Measurements from ENCODE around the gene TRIM59. TPM values are rescaled to one million over a fixed set of nuclear protein-coding genes. Genes with fewer than 3 reads are reported as not detected.

TRIM59 gene
- total RNA-seq, 1 experiment from 2014 or later, result 20.8 TPM

GRCh38 chr3:160478338-160478737 lies 28.8 kb upstream of the TRIM59 start:
- H3K36me3 Mint-ChIP-seq (ENCODE audit: insufficient read depth, unreplicated experiment), result no peaks in the 10 kb centered on the region
- CTCF ChIA-PET, result no interaction called here
- no peak overlapping the region for H3K4me3 Mint-ChIP-seq (ENCODE audit: low read depth, unreplicated experiment)
- H3K27ac Mint-ChIP-seq (ENCODE audit: unreplicated experiment), result no peak overlapping the region
- no peaks in the 10 kb centered on the region for H3K27me3 Mint-ChIP-seq (ENCODE audit: unreplicated experiment)
- no peaks in the 10 kb centered on the region for H3K9me3 Mint-ChIP-seq (ENCODE audit: low read depth, unreplicated experiment)
- intact Hi-C loops (cut with micrococcal nuclease; ENCODE audit: unreplicated experiment), result no loop called here
- no peak for DNase-seq
- H3K4me1 Mint-ChIP-seq (ENCODE audit: low read depth, unreplicated experiment), result no peaks in the 10 kb centered on the region
- TF ChIP-seq CTCF (IDR thresholded peaks at IDR 0.05; ENCODE audit: unreplicated experiment), result no peak
- BruUV-seq (replicated peaks), result no TSS peak

DNA sequence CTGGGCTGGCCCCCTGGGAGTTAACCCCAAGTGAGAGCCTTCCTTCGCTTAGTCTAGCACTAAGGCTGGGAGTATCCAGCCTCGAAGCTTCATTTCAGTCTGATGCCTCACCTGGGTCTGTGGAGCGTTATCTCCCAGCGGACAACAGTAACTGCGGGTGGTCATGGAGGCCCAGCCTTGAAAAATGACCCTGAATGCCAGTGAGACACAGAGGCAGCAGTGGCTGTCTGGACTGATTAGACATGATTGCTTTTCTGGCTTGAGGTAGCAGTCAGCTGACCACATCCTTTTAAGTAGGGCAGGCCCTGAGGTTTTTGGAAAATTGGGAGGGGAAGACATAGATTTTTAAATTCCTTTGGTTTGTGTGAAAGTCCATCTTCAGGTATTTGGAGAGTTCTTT lies 28.2 kb upstream of the TRIM59 start:
- CTCF ChIA-PET, result interaction anchor here (1.0 kb wide), 1 partner anchor 18 kb away, joined by 4 read pairs; no protein-coding TSS in a partner anchor
- H3K9me3 Mint-ChIP-seq (ENCODE audit: low read depth, unreplicated experiment), result no peaks in the 10 kb centered on the region
- H3K36me3 Mint-ChIP-seq (ENCODE audit: insufficient read depth, unreplicated experiment), result no peaks in the 10 kb centered on the region
- H3K4me3 Mint-ChIP-seq (ENCODE audit: low read depth, unreplicated experiment), result no peak overlapping the region
- BruUV-seq (replicated peaks), result no TSS peak
- H3K4me1 Mint-ChIP-seq (ENCODE audit: low read depth, unreplicated experiment), result no peaks in the 10 kb centered on the region
- intact Hi-C loops (cut with micrococcal nuclease; ENCODE audit: unreplicated experiment), result no loop called here
- TF ChIP-seq CTCF (IDR thresholded peaks at IDR 0.05; ENCODE audit: unreplicated experiment), result no peak
- DNase-seq, result no peak
- no peaks in the 10 kb centered on the region for H3K27me3 Mint-ChIP-seq (ENCODE audit: unreplicated experiment)
- no peak overlapping the region for H3K27ac Mint-ChIP-seq (ENCODE audit: unreplicated experiment)

- no peak for DNase-seq
- H3K4me3 Mint-ChIP-seq (ENCODE audit: low read depth, unreplicated experiment), result no peak overlapping the region
- no peak for TF ChIP-seq CTCF (IDR thresholded peaks at IDR 0.05; ENCODE audit: unreplicated experiment)
- no peaks in the 10 kb centered on the region for H3K36me3 Mint-ChIP-seq (ENCODE audit: insufficient read depth, unreplicated experiment)
- no peaks in the 10 kb centered on the region for H3K4me1 Mint-ChIP-seq (ENCODE audit: low read depth, unreplicated experiment)
- BruUV-seq (replicated peaks), result no TSS peak
- H3K27me3 Mint-ChIP-seq (ENCODE audit: unreplicated experiment), result no peaks in the 10 kb centered on the region
- no peak overlapping the region for H3K27ac Mint-ChIP-seq (ENCODE audit: unreplicated experiment)
- CTCF ChIA-PET, result no interaction called here
- H3K9me3 Mint-ChIP-seq (ENCODE audit: low read depth, unreplicated experiment), result no peaks in the 10 kb centered on the region
- intact Hi-C loops (cut with micrococcal nuclease; ENCODE audit: unreplicated experiment), result no loop called here
Observed at GRCh38 chr3:160475884-160476283, 26.3 kb upstream of the TRIM59 start.

- no peak for DNase-seq
- Mint-ChIP-seq H3K27ac (ENCODE audit: unreplicated experiment) (no peak overlapping the region), H3K4me1 (ENCODE audit: low read depth, unreplicated experiment) (no peaks in the 10 kb centered on the region), H3K9me3 (ENCODE audit: low read depth, unreplicated experiment) (no peaks in the 10 kb centered on the region), H3K36me3 (ENCODE audit: insufficient read depth, unreplicated experiment) (no peaks in the 10 kb centered on the region), H3K4me3 (ENCODE audit: low read depth, unreplicated experiment) (no peak overlapping the region), H3K27me3 (ENCODE audit: unreplicated experiment) (no peaks in the 10 kb centered on the region)
- CTCF ChIA-PET, result no interaction called here
- BruUV-seq (replicated peaks), result no TSS peak
- no peak for TF ChIP-seq CTCF (IDR thresholded peaks at IDR 0.05; ENCODE audit: unreplicated experiment)
- intact Hi-C loops (cut with micrococcal nuclease; ENCODE audit: unreplicated experiment), result no loop called here
Observed at GRCh38 chr3:160475153-160475552, 25.6 kb upstream of the TRIM59 start.

All from Calu3 (cell line).